Measurements from ENCODE around the gene PKP2. TPM values are rescaled to one million over a fixed set of nuclear protein-coding genes. Genes with fewer than 3 reads are reported as not detected.

PKP2 gene
- total and polyA plus RNA-seq, 2 of the 8 experiments (the other 6 are each of a cell fraction or from before 2014, with no cell fraction given), result 9.6 to 44.8 TPM

GRCh38 chr12:32783029-32783428, 113.5 kb downstream of the PKP2 start:
- H2BK12ac ChIP-seq (ENCODE audit: low read depth, low read length), result no peak overlapping the region
- FAIRE-seq, result no peak
- POLR2A ChIA-PET (ENCODE audit: partially characterized antibody), result interaction anchor here (0.6 kb wide), 1 partner anchor 88 kb away, joined by 3 read pairs; no protein-coding TSS in a partner anchor
- TF ChIP-seq NANOG (IDR thresholded peaks at IDR 0.05; ENCODE audit: insufficient read depth, low read depth, low read length, poor library complexity, severe bottlenecking) (no peak), KDM4A (IDR thresholded peaks at IDR 0.05; ENCODE audit: low read depth, low read length, severe bottlenecking) (no peak), MAX (IDR thresholded peaks at IDR 0.05) (no peak), SIX5 (IDR thresholded peaks at IDR 0.05; ENCODE audit: low read depth, low read length) (no peak), KDM1A (IDR thresholded peaks at IDR 0.05; ENCODE audit: borderline replicate concordance, low read length) (no peak), CBX5 (IDR thresholded peaks at IDR 0.05; ENCODE audit: low read depth, low read length) (no peak), FOSL1 (IDR thresholded peaks at IDR 0.05; ENCODE audit: insufficient read depth, low read depth, low read length) (no peak), E2F6 (IDR thresholded peaks at IDR 0.05) (no peak), USF2 (IDR thresholded peaks at IDR 0.05; ENCODE audit: low read length) (no peak), TAF7 (optimal IDR thresholded peaks at IDR 0.05; ENCODE audit: borderline replicate concordance, low read depth, low read length) (no peak), SP4 (IDR thresholded peaks at IDR 0.05; ENCODE audit: low read length) (no peak), BACH1 (IDR thresholded peaks at IDR 0.05; ENCODE audit: low read length) (no peak)

More at GRCh38 chr12:32783029-32783428, 113.5 kb downstream of the PKP2 start:
- Histone ChIP-seq H2BK20ac (ENCODE audit: low read length) (no peak overlapping the region), H3K79me1 (ENCODE audit: low read depth, low read length) (no peaks in the 10 kb centered on the region), H3K9ac (replicated peaks in 1 of 4; ENCODE audit: extremely low read depth in 1 of 4, low read depth in 3 of 4, low read length in 3 of 4) (no peak overlapping the region), H3K9me3 (ENCODE audit: insufficient read depth in 2 of 2, low read depth in 1 of 2, low read length in 1 of 2) (no peaks in the 10 kb centered on the region), H3K27ac (ENCODE audit: low read depth, low read length) (no peak overlapping the region), H2AFZ (ENCODE audit: low read length) (no peak overlapping the region), H3K36me3 (ENCODE audit: control insufficient read depth in 2 of 4, insufficient read depth in 4 of 4, low read length in 3 of 4) (no peaks in the 10 kb centered on the region), H3K27me3 (replicated peaks in 1 of 4; ENCODE audit: control insufficient read depth in 3 of 4, extremely low read depth in 1 of 4, insufficient read depth in 3 of 4, low read length in 3 of 4) (no peaks in the 10 kb centered on the region), H3K4me1 (replicated peaks in 1 of 4; ENCODE audit: control insufficient read depth in 3 of 4, insufficient read depth in 4 of 4, low read length in 3 of 4) (no peaks in the 10 kb centered on the region), H3K14ac (ENCODE audit: insufficient read length) (no peak overlapping the region), H4K20me1 (replicated peaks in 1 of 2; ENCODE audit: control insufficient read depth in 1 of 2, insufficient read depth in 2 of 2, low read length in 2 of 2) (no peaks in the 10 kb centered on the region), H3K18ac (ENCODE audit: extremely low read depth, low read length) (no peak overlapping the region), H3K4me3 (ENCODE audit: extremely low read depth in 1 of 4, insufficient read depth in 2 of 4, low read depth in 3 of 4, low read length in 4 of 4) (no peak overlapping the region), H3K4me2 (ENCODE audit: insufficient read depth in 1 of 2, low read depth in 2 of 2, low read length in 2 of 2) (no peak overlapping the region), H4K5ac (ENCODE audit: insufficient read length, low read depth, low read length) (no peak overlapping the region), H4K8ac (ENCODE audit: extremely low read depth, insufficient read depth, low read length) (no peak overlapping the region), H2BK5ac (ENCODE audit: low read depth, low read length) (no peak overlapping the region), H2BK120ac (replicated peaks; ENCODE audit: low read depth, low read length) (no peak overlapping the region), H3K23me2 (ENCODE audit: low read depth, low read length) (no peaks in the 10 kb centered on the region), H4K91ac (replicated peaks; ENCODE audit: insufficient read length, low read length) (no peak overlapping the region), H3K56ac (replicated peaks; ENCODE audit: insufficient read length, low read depth, low read length) (no peak overlapping the region), H2AK5ac (ENCODE audit: low read depth, low read length) (no peak overlapping the region), H3K23ac (ENCODE audit: insufficient read length) (no peak overlapping the region), H3K79me2 (ENCODE audit: control insufficient read depth in 1 of 2, insufficient read depth in 2 of 2, low read length in 2 of 2) (no peaks in the 10 kb centered on the region), H3K4ac (replicated peaks; ENCODE audit: insufficient read length, low read depth, low read length) (no peak overlapping the region), H2BK15ac (ENCODE audit: low read length) (no peak overlapping the region)
- CTCF ChIA-PET (ENCODE audit: partially characterized antibody), result no interaction called here
- WGBS, 2 experiments (ENCODE audit: extremely low coverage in 1 of 2, insufficient coverage in 1 of 2, insufficient read length in 1 of 2, insufficient replicate concordance in 2 of 2, low coverage in 1 of 2, low lambda C conversion rate in 2 of 2, missing lambda C conversion rate in 1 of 2), result 94% methylated on average over 3 of the region's 3 CpGs; no CpG with 5 or more reads in 1 of the 2 experiments
- DNase-seq (ENCODE audit: low read depth in 1 of 2, low spot score in 2 of 2), result no peak
